HL-60 (cell line): ENCODE measurements around the gene TET2.

Source experiments
- DNase-seq, 2 experiments: peaks; one replicate each; pipeline ENCODE4 v3.0.0-alpha.2; 2010 to 2020; ENCODE audit warnings: low read depth in 1 of 2, low spot score in 1 of 2
- H3K27ac ChIP-seq: fragments of 250-450 bp; sonication (Bioruptor Pico); replicated peaks from 2 replicates; pipeline ENCODE4 v1.5.1; 2020; ENCODE audit warnings: mild to moderate bottlenecking, moderate library complexity
- H3K27me3 ChIP-seq: fragments of 250-450 bp; sonication (Bioruptor Pico); 2 replicates; pipeline ENCODE4 v1.5.1; 2021; ENCODE audit warnings: mild to moderate bottlenecking, moderate library complexity; ENCODE audit not compliant: insufficient read depth, poor library complexity, severe bottlenecking
- H3K4me3 ChIP-seq: replicated peaks from 2 replicates; pipeline ENCODE4 v1.5.1; 2011; ENCODE audit warnings: mild to moderate bottlenecking, control low read depth, low read length; ENCODE audit not compliant: insufficient read depth
- CTCF ChIP-seq: IDR thresholded peaks from one replicate; pipeline ENCODE4 v1.5.1; 2011; ENCODE audit warnings: low read length, control low read depth, inconsistent platforms; ENCODE audit not compliant: insufficient read depth
- GABPA ChIP-seq: IDR thresholded peaks from 2 replicates; pipeline ENCODE4 v1.6.1; 2012; ENCODE audit warnings: low read depth
- POLR2AphosphoS5 ChIP-seq: IDR thresholded peaks from 2 replicates; pipeline ENCODE4 v1.6.1; 2012; ENCODE audit warnings: low read depth
- SPI1 ChIP-seq: IDR thresholded peaks from 2 replicates; pipeline ENCODE4 v1.6.1; 2012; ENCODE audit warnings: low read depth, mild to moderate bottlenecking, borderline replicate concordance
- TF ChIP-seq, protein P1 (sequence below): IDR thresholded peaks from 2 replicates; pipeline ENCODE4 v1.6.1; 2012; ENCODE audit warnings: low read depth; ENCODE audit not compliant: insufficient replicate concordance

The TET2 gene

GRCh38 chr4:105191621-105192210 lies 45.0 kb downstream of the TET2 start:
- no peak overlapping the region for H3K4me3 ChIP-seq
- TF ChIP-seq POLR2AphosphoS5, result no peak
- TF ChIP-seq, protein P1, sequence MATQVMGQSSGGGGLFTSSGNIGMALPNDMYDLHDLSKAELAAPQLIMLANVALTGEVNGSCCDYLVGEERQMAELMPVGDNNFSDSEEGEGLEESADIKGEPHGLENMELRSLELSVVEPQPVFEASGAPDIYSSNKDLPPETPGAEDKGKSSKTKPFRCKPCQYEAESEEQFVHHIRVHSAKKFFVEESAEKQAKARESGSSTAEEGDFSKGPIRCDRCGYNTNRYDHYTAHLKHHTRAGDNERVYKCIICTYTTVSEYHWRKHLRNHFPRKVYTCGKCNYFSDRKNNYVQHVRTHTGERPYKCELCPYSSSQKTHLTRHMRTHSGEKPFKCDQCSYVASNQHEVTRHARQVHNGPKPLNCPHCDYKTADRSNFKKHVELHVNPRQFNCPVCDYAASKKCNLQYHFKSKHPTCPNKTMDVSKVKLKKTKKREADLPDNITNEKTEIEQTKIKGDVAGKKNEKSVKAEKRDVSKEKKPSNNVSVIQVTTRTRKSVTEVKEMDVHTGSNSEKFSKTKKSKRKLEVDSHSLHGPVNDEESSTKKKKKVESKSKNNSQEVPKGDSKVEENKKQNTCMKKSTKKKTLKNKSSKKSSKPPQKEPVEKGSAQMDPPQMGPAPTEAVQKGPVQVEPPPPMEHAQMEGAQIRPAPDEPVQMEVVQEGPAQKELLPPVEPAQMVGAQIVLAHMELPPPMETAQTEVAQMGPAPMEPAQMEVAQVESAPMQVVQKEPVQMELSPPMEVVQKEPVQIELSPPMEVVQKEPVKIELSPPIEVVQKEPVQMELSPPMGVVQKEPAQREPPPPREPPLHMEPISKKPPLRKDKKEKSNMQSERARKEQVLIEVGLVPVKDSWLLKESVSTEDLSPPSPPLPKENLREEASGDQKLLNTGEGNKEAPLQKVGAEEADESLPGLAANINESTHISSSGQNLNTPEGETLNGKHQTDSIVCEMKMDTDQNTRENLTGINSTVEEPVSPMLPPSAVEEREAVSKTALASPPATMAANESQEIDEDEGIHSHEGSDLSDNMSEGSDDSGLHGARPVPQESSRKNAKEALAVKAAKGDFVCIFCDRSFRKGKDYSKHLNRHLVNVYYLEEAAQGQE, result no peak
- TF ChIP-seq SPI1, result peak; percentile 93
- TF ChIP-seq CTCF, result no peak
- TF ChIP-seq GABPA, result no peak
- no peaks in the 10 kb centered on the region for H3K27me3 ChIP-seq
- no peak overlapping the region for H3K27ac ChIP-seq
- peak in 1 of 2 experiments; percentile 25 for DNase-seq

GRCh38 chr4:105192474-105192873 lies 45.8 kb downstream of the TET2 start:
- H3K4me3 ChIP-seq, result no peak overlapping the region
- no peak overlapping the region for H3K27ac ChIP-seq
- TF ChIP-seq GABPA (no peak), CTCF (no peak), SPI1 (no peak), POLR2AphosphoS5 (no peak)
- TF ChIP-seq, protein P1, result no peak
- no peaks in the 10 kb centered on the region for H3K27me3 ChIP-seq
- DNase-seq, result no peak

- Histone ChIP-seq H3K4me3 (no peak overlapping the region), H3K27me3 (no peaks in the 10 kb centered on the region), H3K27ac (no peak overlapping the region)
- DNase-seq, result no peak
- no peak for TF ChIP-seq POLR2AphosphoS5
- TF ChIP-seq, protein P1, result no peak
- TF ChIP-seq CTCF, result no peak
- no peak for TF ChIP-seq SPI1
- TF ChIP-seq GABPA, result no peak
These were observed 46.2 kb downstream of the TET2 start for GRCh38 chr4:105192910-105193309.
